Adrenal gland (tissue), 12 donors: ENCODE data around the gene XCL2. TPM values are rescaled to one million over a fixed set of nuclear protein-coding genes. Genes with fewer than 3 reads are reported as not detected.

Source experiments
- DNase-seq, 7 donors: peaks; one replicate each; pipeline ENCODE4 v3.0.0-alpha.2; 2019 to 2020
- H3K27ac ChIP-seq, 5 donors: fragments of 200-600 bp; sonication (generic) in 4 of 5; 1 replicate in 3 of 5; 2 replicates in 2 of 5; pipeline versions ENCODE4 v1.5.1 to v1.8.0; 2016 to 2020; ENCODE audit warnings: mild to moderate bottlenecking in 1 of 5
- H3K27me3 ChIP-seq: fragments of 200-600 bp; 2 replicates; pipeline ENCODE4 v1.8.0; 2021
- H3K36me3 ChIP-seq, 2 donors: fragments of 200-600 bp; replicated peaks in 1 of 2; 1 replicate in 1 of 2; 2 replicates in 1 of 2; pipeline versions ENCODE4 v1.5.1 to v1.8.0; 2018 to 2022
- H3K4me1 ChIP-seq, 2 donors: fragments of 200-600 bp; replicated peaks in 1 of 2; 1 replicate in 1 of 2; 2 replicates in 1 of 2; pipeline versions ENCODE4 v1.5.1 to v1.8.0; 2018 to 2021
- H3K4me3 ChIP-seq, 4 donors: fragments of 200-600 bp; sonication (generic) in 3 of 4; one replicate each; pipeline ENCODE4 v1.5.1; 2016 to 2018
- H3K9me3 ChIP-seq, 3 donors: fragments of 200-600 bp; sonication (generic) in 1 of 3; replicated peaks in 1 of 3; 1 replicate in 2 of 3; 2 replicates in 1 of 3; pipeline versions ENCODE4 v1.5.1 to v1.8.0; 2016 to 2021
- CTCF ChIP-seq, 6 experiments: fragments of 450-650 bp in 4 of 6; fragments of 200-600 bp in 2 of 6; sonication (generic) in 1 of 6; IDR thresholded peaks; 1 replicate in 5 of 6; 2 replicates in 1 of 6; pipeline versions ENCODE4 v1.5.1 to v1.8.0; 2016 to 2021; ENCODE audit warnings: antibody characterized with exemption in 6 of 6, mild to moderate bottlenecking in 2 of 6, moderate library complexity in 1 of 6
- POLR2A ChIP-seq, 2 donors: fragments of 450-650 bp; IDR thresholded peaks; one replicate each; pipeline ENCODE4 v1.6.1; 2017; ENCODE audit warnings: antibody characterized with exemption in 2 of 2, mild to moderate bottlenecking in 2 of 2, moderate library complexity in 1 of 2
- WGBS, 4 donors: extraction: QIAGEN DNeasy Blood & Tissue Kit in 2 of 4; methylation state at CpG; one replicate each; pipeline versions ENCODE4 v1.1.5 to v1.1.7; 2013 to 2017; 5-methylcytosine and 5-hydroxymethylcytosine counted together
- intact Hi-C, 2 donors: fragments of 100-400 bp; cut with DNase I; formaldehyde crosslinking; loops; one replicate each; pipeline versions ENCODE4 v1.14.1 to v1.15.0; 2022 to 2023
- polyA plus RNA-seq, 3 donors: library from polyadenylated mRNA; stranded (reverse); fragments of 200-250 nt in 2 of 3; fragments of 350-450 nt in 1 of 3; fragmentation: Illumina TruSeq in 1 of 3; extraction: RNeasy Lipid Tissue Mini Kit (QIAGEN cat#74804) in 1 of 3; gene quantifications; one replicate each; pipeline ENCODE4 v1.2.3, GENCODE V29; 2013 to 2014
- total RNA-seq, 9 donors: library from RNA; depleted of rRNA in 4 of 9; stranded (reverse); fragments of >200 nt in 4 of 9; fragments of 120-200 nt in 1 of 9; fragmentation: NEBNext Ultra II Directional in 1 of 9; extraction: Animal tissue kit (Norgen Biotek cat#: 25700) in 1 of 9; gene quantifications; one replicate each; pipeline versions ENCODE4 v1.1.0 to v1.2.4, GENCODE V29; 2013 to 2023
- donor health status: healthy with polysubstance abuse.
- donor health status: Bipolar disorder and iron deficiency.
- donor health status: DM: yes; HTN: yes; CAD: no.
- donor health status: DM: no; HTN: no; CAD: no.
- donor health status: DM: no; HTN: no; CAD: no.
- donor health status: DM: yes; HTN: yes; CAD: no.

The XCL2 gene
- total and polyA plus RNA-seq, 12 donors = 0.33 to 1.5 (median 0.33) TPM; not detected in 9

- no peaks in the 10 kb centered on the region for H3K36me3 ChIP-seq
- intact Hi-C loops = no loop called here
- no peaks in the 10 kb centered on the region for H3K27me3 ChIP-seq
- H3K9me3 ChIP-seq = no peaks in the 10 kb centered on the region
- no peak for DNase-seq
- no peak overlapping the region for H3K27ac ChIP-seq
- H3K4me3 ChIP-seq = no peak overlapping the region
- H3K4me1 ChIP-seq = no peaks in the 10 kb centered on the region
- TF ChIP-seq POLR2A (IDR thresholded peaks at IDR 0.05) (no peak), CTCF (IDR thresholded peaks at IDR 0.05) (no peak)
Observed at GRCh38 chr1:168556647-168557046, 12.8 kb upstream of the XCL2 start.

GRCh38 chr1:168555508-168556046 is 11.8 kb upstream of the XCL2 start:
- no peak for DNase-seq
- WGBS, 4 donors = 67 to 79% (median 75%) methylated on average over 3 of the region's 3 CpGs
- H3K27ac ChIP-seq = no peak overlapping the region
- H3K4me1 ChIP-seq = no peaks in the 10 kb centered on the region
- intact Hi-C loops = no loop called here
- H3K36me3 ChIP-seq = no peaks in the 10 kb centered on the region
- H3K9me3 ChIP-seq = no peaks in the 10 kb centered on the region
- H3K4me3 ChIP-seq = no peak overlapping the region
- H3K27me3 ChIP-seq = no peaks in the 10 kb centered on the region
- no peak for TF ChIP-seq CTCF (IDR thresholded peaks at IDR 0.05)
- no peak for TF ChIP-seq POLR2A (IDR thresholded peaks at IDR 0.05)

GRCh38 chr1:168554603-168555483 is 11.0 kb upstream of the XCL2 start:
- TF ChIP-seq POLR2A (IDR thresholded peaks at IDR 0.05) = no peak
- TF ChIP-seq CTCF (IDR thresholded peaks at IDR 0.05) = no peak
- no peak overlapping the region for H3K27ac ChIP-seq
- H3K9me3 ChIP-seq = no peaks in the 10 kb centered on the region
- H3K4me3 ChIP-seq = no peak overlapping the region
- intact Hi-C loops = no loop called here
- no peaks in the 10 kb centered on the region for H3K27me3 ChIP-seq
- H3K36me3 ChIP-seq = no peaks in the 10 kb centered on the region
- DNase-seq = no peak
- no peaks in the 10 kb centered on the region for H3K4me1 ChIP-seq
- 71 to 79% (median 75%) methylated on average over 5 of the region's 5 CpGs for WGBS, 4 donors

GRCh38 chr1:168553680-168554553 is 10.1 kb upstream of the XCL2 start:
- Histone ChIP-seq H3K27me3 (no peaks in the 10 kb centered on the region), H3K9me3 (no peaks in the 10 kb centered on the region), H3K4me3 (no peak overlapping the region), H3K4me1 (no peaks in the 10 kb centered on the region), H3K36me3 (no peaks in the 10 kb centered on the region), H3K27ac (no peak overlapping the region)
- 62 to 82% (median 70%) methylated on average over 5 of the region's 5 CpGs for WGBS, 4 donors
- intact Hi-C loops = no loop called here
- DNase-seq = no peak
- no peak for TF ChIP-seq POLR2A (IDR thresholded peaks at IDR 0.05)
- TF ChIP-seq CTCF (IDR thresholded peaks at IDR 0.05) = no peak
